Nephron (organoid): ENCODE data around the gene GRIK2.
"Not testable (repeated sequence)": the region's sequence is repeated elsewhere in the genome, so short reads cannot be mapped to it uniquely, and the experiment has no call there.

ENCODE experiments used
- H3K27ac Mint-ChIP-seq, 3 experiments: 2 replicates each; pipeline ENCODE4 v1.8.0; 2020; ENCODE audit warnings: mixed read lengths in 3 of 3, mild to moderate bottlenecking in 2 of 3, moderate library complexity in 1 of 3
- H3K27me3 Mint-ChIP-seq: 2 replicates; pipeline ENCODE4 v1.8.0; 2021; ENCODE audit warnings: low read depth, mild to moderate bottlenecking, moderate library complexity, mixed read lengths
- H3K36me3 Mint-ChIP-seq: 2 replicates; pipeline ENCODE4 v1.8.0; 2020; ENCODE audit warnings: low read depth, mixed read lengths
- H3K4me1 Mint-ChIP-seq: 2 replicates; pipeline ENCODE4 v1.8.0; 2020; ENCODE audit warnings: mixed read lengths
- H3K4me3 Mint-ChIP-seq, 3 experiments: 2 replicates each; pipeline ENCODE4 v1.8.0; 2020; ENCODE audit warnings: mild to moderate bottlenecking in 3 of 3, mixed read lengths in 3 of 3, moderate library complexity in 2 of 3
- H3K9me3 Mint-ChIP-seq: 2 replicates; pipeline ENCODE4 v1.8.0; 2020; ENCODE audit warnings: mixed read lengths
- TF ChIP-seq, protein P1 (sequence below), 3 experiments: fragments of 200-600 bp; sonication (generic); IDR thresholded peaks; one replicate each; pipeline ENCODE4 v1.5.0; 2021; ENCODE audit warnings: antibody characterized with exemption in 3 of 3; ENCODE audit not compliant: unreplicated experiment in 3 of 3

Gene GRIK2

GRCh38 chr6:102066301-102066700, 672.8 kb downstream of the GRIK2 start:
- H3K27ac Mint-ChIP-seq = no peak overlapping the region
- H3K4me1 Mint-ChIP-seq = no peaks in the 10 kb centered on the region
- no peaks in the 10 kb centered on the region for H3K9me3 Mint-ChIP-seq
- no peaks in the 10 kb centered on the region for H3K36me3 Mint-ChIP-seq
- TF ChIP-seq, protein P1, sequence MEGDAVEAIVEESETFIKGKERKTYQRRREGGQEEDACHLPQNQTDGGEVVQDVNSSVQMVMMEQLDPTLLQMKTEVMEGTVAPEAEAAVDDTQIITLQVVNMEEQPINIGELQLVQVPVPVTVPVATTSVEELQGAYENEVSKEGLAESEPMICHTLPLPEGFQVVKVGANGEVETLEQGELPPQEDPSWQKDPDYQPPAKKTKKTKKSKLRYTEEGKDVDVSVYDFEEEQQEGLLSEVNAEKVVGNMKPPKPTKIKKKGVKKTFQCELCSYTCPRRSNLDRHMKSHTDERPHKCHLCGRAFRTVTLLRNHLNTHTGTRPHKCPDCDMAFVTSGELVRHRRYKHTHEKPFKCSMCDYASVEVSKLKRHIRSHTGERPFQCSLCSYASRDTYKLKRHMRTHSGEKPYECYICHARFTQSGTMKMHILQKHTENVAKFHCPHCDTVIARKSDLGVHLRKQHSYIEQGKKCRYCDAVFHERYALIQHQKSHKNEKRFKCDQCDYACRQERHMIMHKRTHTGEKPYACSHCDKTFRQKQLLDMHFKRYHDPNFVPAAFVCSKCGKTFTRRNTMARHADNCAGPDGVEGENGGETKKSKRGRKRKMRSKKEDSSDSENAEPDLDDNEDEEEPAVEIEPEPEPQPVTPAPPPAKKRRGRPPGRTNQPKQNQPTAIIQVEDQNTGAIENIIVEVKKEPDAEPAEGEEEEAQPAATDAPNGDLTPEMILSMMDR (IDR thresholded peaks at IDR 0.05; ENCODE audit: unreplicated experiment in 3 of 3) = no peak
- H3K27me3 Mint-ChIP-seq = no peaks in the 10 kb centered on the region
- no peak overlapping the region for H3K4me3 Mint-ChIP-seq

DNA sequence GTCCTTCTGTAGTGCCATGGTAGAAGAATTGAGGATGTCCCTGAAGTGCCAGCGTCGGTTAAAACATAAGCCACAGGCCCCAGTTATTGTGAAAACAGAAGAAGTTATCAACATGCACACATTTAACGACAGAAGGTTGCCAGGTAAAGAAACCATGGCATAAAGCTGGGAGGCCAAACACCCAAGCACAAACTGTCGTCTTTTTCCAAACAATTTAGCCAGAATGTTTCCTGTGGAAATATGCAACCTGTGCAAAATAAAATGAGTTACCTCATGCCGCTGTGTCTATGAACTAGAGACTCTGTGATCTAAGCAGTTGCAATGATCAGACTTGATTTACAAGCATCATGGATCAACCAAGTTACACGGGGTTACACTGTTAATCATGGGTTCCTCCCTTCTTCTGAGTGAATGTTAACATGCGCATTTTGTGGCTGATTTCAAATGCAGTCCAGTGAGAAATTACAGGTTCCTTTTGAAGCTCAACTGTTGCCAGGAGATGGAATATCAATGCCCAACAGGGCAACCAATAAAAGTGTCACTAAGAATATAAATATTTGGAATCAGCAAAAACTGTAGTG, 674.9 kb downstream of the GRIK2 start:
- Mint-ChIP-seq H3K4me3 (no peak overlapping the region), H3K9me3 (no peaks in the 10 kb centered on the region), H3K27ac (peak overlapping the region in 1 of 3 experiments; percentile 15), H3K36me3 (no peaks in the 10 kb centered on the region), H3K27me3 (no peaks in the 10 kb centered on the region), H3K4me1 (no peaks in the 10 kb centered on the region)
- TF ChIP-seq, protein P1 (IDR thresholded peaks at IDR 0.05; ENCODE audit: unreplicated experiment in 3 of 3) = no peak

GRCh38 chr6:102075539-102075938, 682.0 kb downstream of the GRIK2 start:
- Mint-ChIP-seq H3K36me3 (no peaks in the 10 kb centered on the region), H3K27me3 (no peaks in the 10 kb centered on the region), H3K9me3 (no peaks in the 10 kb centered on the region), H3K4me1 (no peaks in the 10 kb centered on the region), H3K4me3 (no peak overlapping the region), H3K27ac (no peak overlapping the region)
- TF ChIP-seq, protein P1 (IDR thresholded peaks at IDR 0.05; ENCODE audit: unreplicated experiment in 3 of 3) = no peak

GRCh38 chr6:102085257-102085656, 691.7 kb downstream of the GRIK2 start:
- Mint-ChIP-seq H3K4me3 (no peak overlapping the region), H3K27me3 (no peaks in the 10 kb centered on the region)

GRCh38 chr6:102088160-102088559, 694.7 kb downstream of the GRIK2 start:
- H3K4me3 Mint-ChIP-seq, H3K27me3 Mint-ChIP-seq, H3K27ac Mint-ChIP-seq, H3K4me1 Mint-ChIP-seq, H3K9me3 Mint-ChIP-seq, H3K36me3 Mint-ChIP-seq: not testable (repeated sequence)

More at GRCh38 chr6:102085257-102085656, 691.7 kb downstream of the GRIK2 start:
- Mint-ChIP-seq H3K27ac (no peak overlapping the region), H3K4me1 (no peaks in the 10 kb centered on the region), H3K9me3 (peaks cover 2% of the 10 kb centered on the region), H3K36me3 (no peaks in the 10 kb centered on the region)
- TF ChIP-seq, protein P1 (IDR thresholded peaks at IDR 0.05; ENCODE audit: unreplicated experiment in 3 of 3) = no peak

DNA sequence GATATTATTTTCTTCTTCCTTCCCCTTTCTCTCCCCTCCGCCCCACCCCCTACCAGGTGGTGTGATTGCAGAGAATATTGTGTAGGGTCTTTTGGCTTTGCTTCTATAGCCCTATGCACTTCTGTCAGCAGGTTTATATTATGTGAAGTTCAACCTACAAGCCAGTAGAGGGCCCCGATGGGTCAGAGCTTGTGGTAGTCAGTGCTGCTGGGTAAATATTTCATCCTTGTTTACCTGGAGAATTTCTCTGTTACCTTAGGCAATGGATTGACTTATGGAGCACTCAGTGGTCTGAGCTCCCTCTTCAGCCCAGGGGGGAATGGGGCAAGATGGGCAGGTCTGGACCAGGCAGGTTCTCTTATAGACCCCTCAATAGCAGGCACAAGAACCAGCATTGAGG, 720.9 kb downstream of the GRIK2 start:
- no peak overlapping the region for H3K4me3 Mint-ChIP-seq
- peaks cover 3% of the 10 kb centered on the region for H3K9me3 Mint-ChIP-seq
- H3K36me3 Mint-ChIP-seq = no peaks in the 10 kb centered on the region
- TF ChIP-seq, protein P1 (IDR thresholded peaks at IDR 0.05; ENCODE audit: unreplicated experiment in 3 of 3) = peak in 1 of 3 experiments; percentile 16
- no peaks in the 10 kb centered on the region for H3K4me1 Mint-ChIP-seq
- no peaks in the 10 kb centered on the region for H3K27me3 Mint-ChIP-seq
- no peak overlapping the region for H3K27ac Mint-ChIP-seq
